Activated CD4-positive, alpha-beta T cell treated with anti-CD3 and anti-CD28 coated beads, Interleukin-2, amount 50 U/mL, for 48 hours (primary cell): ENCODE measurements around the gene NANOS3.

Experiments used
- DNase-seq, 2 experiments: peaks; one replicate each; pipeline ENCODE4 v3.0.0-alpha.2; 2020

NANOS3 gene

GRCh38 chr19:13864667-13865570 lies 12.0 kb upstream of the NANOS3 start:
- no peak for DNase-seq

- no peak for DNase-seq
Measured at GRCh38 chr19:13865571-13866462, 11.1 kb upstream of the NANOS3 start.

- no peak for DNase-seq
Measured at GRCh38 chr19:13866463-13867046, 10.4 kb upstream of the NANOS3 start.

GRCh38 chr19:13868663-13869062 lies 8.3 kb upstream of the NANOS3 start:
- DNase-seq = no peak

- no peak for DNase-seq
Measured at GRCh38 chr19:13869281-13869680, 7.7 kb upstream of the NANOS3 start.

GRCh38 chr19:13870873-13871272 lies 6.1 kb upstream of the NANOS3 start:
- no peak for DNase-seq

- DNase-seq = no peak
Measured at GRCh38 chr19:13872339-13872694, 4.6 kb upstream of the NANOS3 start.

GRCh38 chr19:13872695-13873389 lies 4.1 kb upstream of the NANOS3 start:
- peak in 1 of 2 experiments; percentile 33 for DNase-seq

GRCh38 chr19:13873834-13874515 lies 3.0 kb upstream of the NANOS3 start:
- DNase-seq = no peak

GRCh38 chr19:13875824-13876223 lies 1.1 kb upstream of the NANOS3 start:
- DNase-seq = no peak

- DNase-seq = no peak
Measured at GRCh38 chr19:13877303-13877702, 369 bp downstream of the NANOS3 start.

GRCh38 chr19:13880059-13881043 lies 3.4 kb downstream of the NANOS3 start:
- DNase-seq = peak; percentile 99 to 100

- peak in 1 of 2 experiments; percentile 38 for DNase-seq
Measured at GRCh38 chr19:13881251-13881691, 4.3 kb downstream of the NANOS3 start.

GRCh38 chr19:13881692-13882418 lies 4.9 kb downstream of the NANOS3 start:
- peak in 1 of 2 experiments; percentile 63 for DNase-seq

GRCh38 chr19:13882419-13882795 lies 5.5 kb downstream of the NANOS3 start:
- DNase-seq = no peak

GRCh38 chr19:13882836-13883235 lies 5.9 kb downstream of the NANOS3 start:
- no peak for DNase-seq

GRCh38 chr19:13883516-13884064 lies 6.7 kb downstream of the NANOS3 start:
- no peak for DNase-seq

GRCh38 chr19:13884726-13885591 lies 8.0 kb downstream of the NANOS3 start:
- no peak for DNase-seq
